Motor neuron (in vitro differentiated cells): ENCODE data around the gene AFF3. TPM values are rescaled to one million over a fixed set of nuclear protein-coding genes. Genes with fewer than 3 reads are reported as not detected.

Experiments used
- ATAC-seq, 8 experiments: fragments of 200-7000 bp; cut with Tn5 transposase; replicated peaks in 6 of 8; 2 replicates each; pipeline ENCODE4 v1.8.0; 2021; ENCODE audit warnings: mild to moderate bottlenecking in 8 of 8, moderate library complexity in 8 of 8
- H3K27ac ChIP-seq, 2 donors: fragments of 250-450 bp; sonication (Bioruptor Pico); 2 replicates each; pipeline ENCODE4 v1.9.0; 2021; ENCODE audit warnings: antibody characterized with exemption in 2 of 2, mild to moderate bottlenecking in 2 of 2, moderate library complexity in 1 of 2
- H3K4me1 ChIP-seq, 2 donors: fragments of 250-450 bp; sonication (Bioruptor Pico); replicated peaks in 1 of 2; 2 replicates each; pipeline ENCODE4 v1.6.1; 2021; ENCODE audit warnings: antibody characterized with exemption in 2 of 2, mild to moderate bottlenecking in 2 of 2, moderate library complexity in 1 of 2
- H3K4me3 ChIP-seq, 5 donors: fragments of 250-450 bp; sonication (Bioruptor Pico); 2 replicates each; pipeline ENCODE4 v1.9.0; 2021; ENCODE audit warnings: antibody characterized with exemption in 5 of 5, mild to moderate bottlenecking in 5 of 5, moderate library complexity in 4 of 5
- WGBS, 10 experiments: fragments of 450-650 bp; shearing (Covaris generic); methylation state at CpG; one replicate each; pipeline ENCODE4 v1.0.0; 2022; 5-methylcytosine and 5-hydroxymethylcytosine counted together
- in situ Hi-C, 9 experiments: fragments of 400-800 bp; cut with MboI; loops; one replicate each; pipeline ENCODE4 v1.15.0; 2021; ENCODE audit warnings: low sequenced_read_pairs in 9 of 9, low pct_unique_long_range_greater_than_20kb in 2 of 9; ENCODE audit not compliant: unreplicated experiment in 9 of 9
- total RNA-seq, 8 experiments: library from RNA; unstranded; fragments of 300-600 nt; gene quantifications; 2 replicates each; pipeline versions ENCODE4 v1.2.3 to v1.2.4, GENCODE V29; 2022

The AFF3 gene
- total RNA-seq, 8 experiments from 2014 or later: 0.99 to 33.6 (median 16.7) TPM

DNA sequence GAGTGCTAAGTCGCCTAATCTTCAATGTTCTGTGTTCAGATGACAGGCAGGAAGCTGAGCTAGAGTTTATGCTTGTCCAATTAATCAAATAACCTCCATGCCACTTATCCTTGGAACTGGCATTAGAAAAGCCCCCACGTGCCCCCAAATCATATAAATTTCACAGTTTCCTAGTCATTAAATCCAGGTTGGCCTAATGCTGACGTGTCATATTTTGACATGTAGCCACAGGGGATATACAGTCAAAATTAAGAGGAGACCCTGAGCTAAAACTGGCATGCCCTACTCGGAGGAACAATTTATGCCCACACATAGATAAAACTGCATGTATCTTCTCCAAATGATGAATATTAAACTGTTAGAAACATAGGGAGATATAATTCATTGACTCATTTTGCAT lies 101.0 kb downstream of the AFF3 start:
- WGBS, 10 experiments: 19 to 80% (median 63%) methylated on average over 2 to 4 of the region's 4 CpGs; no CpG with 5 or more reads in 1 of the 10 experiments
- no peak for ATAC-seq
- peaks cover 60 to 61% of the 10 kb centered on the region in 2 donors for H3K4me1 ChIP-seq

GRCh38 chr2:100040906-100041305 lies 101.5 kb downstream of the AFF3 start:
- Histone ChIP-seq H3K4me3 (no peak overlapping the region), H3K4me1 (peaks cover 60 to 61% of the 10 kb centered on the region in 2 donors), H3K27ac (peak overlapping the region; percentile 38 to 65)
- ATAC-seq: peak in 5 of 8 experiments; percentile 69 to 91 (median 88)
- in situ Hi-C loops: no loop called here
- WGBS, 10 experiments: 20 to 100% (median 67%) methylated on average over 1 of the region's 1 CpG; no CpG with 5 or more reads in 5 of the 10 experiments

More for the DNA sequence above, 101.0 kb downstream of the AFF3 start:
- Histone ChIP-seq H3K4me3 (no peak overlapping the region), H3K27ac (peak overlapping the region; percentile 57 to 65)
- in situ Hi-C loops: no loop called here

GRCh38 chr2:100039291-100039980 lies 103.0 kb downstream of the AFF3 start:
- Histone ChIP-seq H3K4me1 (peaks cover 54% of the 10 kb centered on the region in 2 donors), H3K4me3 (no peak overlapping the region), H3K27ac (peak overlapping the region in 1 of 2 donors; percentile 38)
- ATAC-seq: no peak
- in situ Hi-C loops: no loop called here
- 30 to 100% (median 98%) methylated on average over 1 to 6 of the region's 7 CpGs; no CpG with 5 or more reads in 2 of the 10 experiments for WGBS, 10 experiments

DNA sequence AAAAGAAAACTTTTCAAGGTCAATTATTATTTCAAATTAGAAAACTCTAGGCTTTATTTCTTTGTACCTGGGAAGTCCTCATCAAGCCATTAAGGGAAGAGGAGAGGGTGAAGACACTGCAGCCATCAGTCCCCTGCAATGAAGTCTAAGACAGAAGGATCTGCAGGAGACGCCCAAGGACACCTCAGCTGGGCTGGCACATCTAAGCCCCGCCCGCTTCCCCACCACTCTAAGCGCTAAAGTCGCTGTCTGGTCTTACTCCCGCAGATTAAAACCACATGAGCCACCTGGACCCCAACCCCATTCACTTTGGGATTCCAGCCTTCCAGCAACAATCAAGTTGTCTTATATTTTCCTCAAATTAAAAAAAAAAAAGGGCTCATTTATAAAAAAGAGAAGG lies 104.4 kb downstream of the AFF3 start:
- H3K4me3 ChIP-seq: no peak overlapping the region
- H3K27ac ChIP-seq: no peak overlapping the region
- H3K4me1 ChIP-seq: peaks cover 40 to 47% of the 10 kb centered on the region in 2 donors
- 53 to 100% (median 81%) methylated on average over 1 to 5 of the region's 6 CpGs; no CpG with 5 or more reads in 3 of the 10 experiments for WGBS, 10 experiments
- in situ Hi-C loops: no loop called here
- ATAC-seq: no peak

DNA sequence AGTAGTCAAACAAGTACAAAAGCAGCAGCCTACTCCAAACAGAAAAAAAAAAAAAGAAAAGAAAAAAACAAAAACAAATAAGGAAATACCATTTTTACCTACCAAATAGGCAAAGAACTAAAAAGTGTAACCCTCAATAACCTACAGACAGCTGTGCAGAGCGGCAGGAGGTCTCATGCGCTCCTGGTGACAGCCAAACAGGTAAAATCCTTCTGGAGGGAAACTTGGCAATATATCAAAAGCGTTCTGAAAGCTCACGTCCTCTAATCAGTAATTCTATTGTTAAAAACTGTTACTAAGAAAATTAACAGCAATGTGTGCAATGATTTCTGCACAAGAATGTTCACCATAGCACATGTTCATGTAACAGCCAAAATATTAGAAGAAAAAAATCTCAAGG lies 105.6 kb downstream of the AFF3 start:
- ATAC-seq: no peak
- 50 to 100% (median 86%) methylated on average over 1 to 4 of the region's 4 CpGs for WGBS, 10 experiments
- Histone ChIP-seq H3K4me1 (peaks cover 28 to 35% of the 10 kb centered on the region in 2 donors), H3K27ac (no peak overlapping the region), H3K4me3 (no peak overlapping the region)
- in situ Hi-C loops: no loop called here

- 56 to 100% (median 94%) methylated on average over 1 to 2 of the region's 2 CpGs; no CpG with 5 or more reads in 1 of the 10 experiments for WGBS, 10 experiments
- H3K4me1 ChIP-seq: peaks cover 21 to 28% of the 10 kb centered on the region in 2 donors
- H3K4me3 ChIP-seq: no peak overlapping the region
- in situ Hi-C loops: no loop called here
- no peak overlapping the region for H3K27ac ChIP-seq
- ATAC-seq: peak in 1 of 8 experiments; percentile 64
These were observed 106.4 kb downstream of the AFF3 start for GRCh38 chr2:100036026-100036425.

DNA sequence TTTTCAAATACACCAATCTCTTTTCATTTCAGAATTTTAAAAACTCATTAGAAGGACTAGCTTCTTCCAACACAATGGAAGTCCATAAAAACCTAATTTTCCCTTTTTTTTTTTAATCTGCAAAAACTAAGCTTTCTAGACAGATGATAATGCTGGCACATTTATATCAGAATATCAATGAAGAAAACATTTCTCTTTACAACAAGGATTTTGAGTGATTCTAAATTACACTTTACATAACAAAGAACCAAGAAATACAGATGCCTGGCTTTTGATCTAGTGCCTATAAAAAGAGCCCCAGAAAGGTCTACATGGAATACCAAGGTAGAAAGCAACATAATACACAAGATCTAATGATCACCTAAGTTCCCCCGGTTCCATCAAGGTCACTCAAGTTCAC lies 108.0 kb downstream of the AFF3 start:
- WGBS, 10 experiments: 43 to 88% (median 57%) methylated on average over 1 of the region's 1 CpG; no CpG with 5 or more reads in 5 of the 10 experiments
- in situ Hi-C loops: no loop called here
- ATAC-seq: no peak
- H3K27ac ChIP-seq: no peak overlapping the region
- peaks cover 6 to 12% of the 10 kb centered on the region in 2 donors for H3K4me1 ChIP-seq
- H3K4me3 ChIP-seq: no peak overlapping the region

DNA sequence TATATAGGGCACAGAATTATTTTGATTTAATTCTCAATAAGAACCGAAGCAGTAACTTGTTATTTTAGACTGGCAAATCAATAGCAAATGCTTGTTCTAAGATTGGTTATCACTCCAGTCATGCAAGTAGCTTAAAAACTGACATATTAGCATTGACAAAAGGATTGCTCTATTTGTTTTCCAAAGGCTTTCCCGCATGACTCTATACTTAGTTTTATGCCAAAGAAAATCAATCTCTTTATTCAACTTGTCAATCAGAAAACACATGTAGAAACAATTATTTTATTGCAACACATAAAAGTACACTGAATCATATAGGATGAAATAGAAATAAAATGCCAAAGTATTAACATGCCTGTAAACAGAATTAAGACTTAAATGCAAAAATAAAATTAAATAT lies 108.4 kb downstream of the AFF3 start:
- no peak overlapping the region for H3K27ac ChIP-seq
- WGBS, 10 experiments: 6 to 100% (median 64%) methylated on average over 1 to 2 of the region's 2 CpGs
- no peak for ATAC-seq
- H3K4me1 ChIP-seq: peaks cover 6 to 12% of the 10 kb centered on the region in 2 donors
- in situ Hi-C loops: no loop called here
- no peak overlapping the region for H3K4me3 ChIP-seq

DNA sequence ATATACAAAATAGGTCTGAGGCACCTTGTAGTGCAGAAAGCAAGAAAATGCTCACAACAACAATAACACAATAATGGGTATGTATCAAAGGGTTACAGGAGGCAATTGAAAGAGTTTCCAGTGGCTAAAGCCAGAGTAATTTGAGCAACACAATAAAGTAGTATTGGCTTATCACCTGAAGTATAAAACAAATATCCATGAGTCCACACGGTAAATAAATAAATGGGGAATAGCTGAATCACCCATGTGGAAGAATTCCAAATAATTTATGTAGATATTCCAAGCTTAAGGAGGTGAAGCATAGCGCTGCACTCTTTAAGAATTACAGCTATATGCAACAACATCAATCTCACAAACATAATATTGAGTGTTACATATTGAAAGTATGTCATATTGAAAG lies 110.8 kb downstream of the AFF3 start:
- no peak overlapping the region for H3K4me3 ChIP-seq
- H3K4me1 ChIP-seq: peaks cover 4 to 12% of the 10 kb centered on the region in 2 donors
- ATAC-seq: no peak
- H3K27ac ChIP-seq: no peak overlapping the region
- in situ Hi-C loops: no loop called here
- WGBS, 10 experiments: 40 to 94% (median 85%) methylated on average over 1 to 2 of the region's 2 CpGs

DNA sequence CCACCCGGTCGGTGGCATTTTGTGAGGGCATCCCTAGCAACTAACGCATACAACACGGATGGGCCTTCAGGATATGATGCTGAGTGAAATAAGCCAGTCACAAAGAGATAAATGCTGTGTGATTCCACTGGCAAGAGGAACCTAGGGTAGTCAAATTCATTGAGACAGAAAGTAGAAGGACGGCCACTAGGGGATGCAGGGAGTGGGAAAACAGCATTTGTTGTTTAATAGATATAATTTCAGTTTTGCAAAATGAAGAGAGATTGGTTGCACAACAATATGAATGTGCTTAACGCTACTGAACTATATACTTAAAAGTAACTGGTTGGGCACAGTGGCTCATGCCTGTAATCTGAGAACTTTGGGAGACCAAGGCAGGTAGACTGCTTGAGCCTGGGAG lies 112.9 kb downstream of the AFF3 start:
- WGBS, 10 experiments: 72 to 100% (median 89%) methylated on average over 1 to 6 of the region's 6 CpGs; no CpG with 5 or more reads in 2 of the 10 experiments
- Histone ChIP-seq H3K4me1 (peaks cover 1 to 8% of the 10 kb centered on the region in 2 donors), H3K27ac (no peak overlapping the region), H3K4me3 (no peak overlapping the region)
- in situ Hi-C loops: no loop called here
- ATAC-seq: no peak

GRCh38 chr2:100021791-100022340 lies 120.5 kb downstream of the AFF3 start:
- in situ Hi-C loops: no loop called here
- 57 to 100% (median 90%) methylated on average over 1 to 3 of the region's 3 CpGs for WGBS, 10 experiments
- H3K27ac ChIP-seq: no peak overlapping the region
- no peak for ATAC-seq
- no peak overlapping the region for H3K4me3 ChIP-seq
- peaks cover 19 to 24% of the 10 kb centered on the region in 2 donors for H3K4me1 ChIP-seq

DNA sequence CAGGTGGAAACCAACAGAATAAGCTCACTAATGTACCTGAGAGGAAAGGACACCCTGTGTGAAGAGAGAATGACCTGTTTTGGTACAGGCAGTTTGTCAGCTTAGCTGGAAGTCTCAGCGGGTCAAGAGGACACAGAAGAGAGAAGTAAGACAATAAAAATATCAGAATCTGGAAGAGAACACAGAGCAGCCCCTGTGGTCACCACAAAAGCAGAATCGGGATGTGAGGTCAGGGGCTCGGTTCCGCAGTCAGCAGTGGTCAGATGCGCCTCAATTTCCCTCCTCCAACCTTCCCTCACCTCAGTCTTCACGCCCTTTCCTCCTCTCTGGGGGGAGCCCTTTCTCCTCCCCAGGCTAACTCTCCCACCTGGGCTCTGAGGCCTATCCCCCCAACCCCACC lies 122.9 kb downstream of the AFF3 start:
- H3K4me3 ChIP-seq: no peak overlapping the region
- in situ Hi-C loops: no loop called here
- peaks cover 20 to 27% of the 10 kb centered on the region in 2 donors for H3K4me1 ChIP-seq
- H3K27ac ChIP-seq: no peak overlapping the region
- no peak for ATAC-seq
- WGBS, 10 experiments: 98 to 100% (median 100%) methylated on average over 1 to 6 of the region's 6 CpGs; no CpG with 5 or more reads in 5 of the 10 experiments

DNA sequence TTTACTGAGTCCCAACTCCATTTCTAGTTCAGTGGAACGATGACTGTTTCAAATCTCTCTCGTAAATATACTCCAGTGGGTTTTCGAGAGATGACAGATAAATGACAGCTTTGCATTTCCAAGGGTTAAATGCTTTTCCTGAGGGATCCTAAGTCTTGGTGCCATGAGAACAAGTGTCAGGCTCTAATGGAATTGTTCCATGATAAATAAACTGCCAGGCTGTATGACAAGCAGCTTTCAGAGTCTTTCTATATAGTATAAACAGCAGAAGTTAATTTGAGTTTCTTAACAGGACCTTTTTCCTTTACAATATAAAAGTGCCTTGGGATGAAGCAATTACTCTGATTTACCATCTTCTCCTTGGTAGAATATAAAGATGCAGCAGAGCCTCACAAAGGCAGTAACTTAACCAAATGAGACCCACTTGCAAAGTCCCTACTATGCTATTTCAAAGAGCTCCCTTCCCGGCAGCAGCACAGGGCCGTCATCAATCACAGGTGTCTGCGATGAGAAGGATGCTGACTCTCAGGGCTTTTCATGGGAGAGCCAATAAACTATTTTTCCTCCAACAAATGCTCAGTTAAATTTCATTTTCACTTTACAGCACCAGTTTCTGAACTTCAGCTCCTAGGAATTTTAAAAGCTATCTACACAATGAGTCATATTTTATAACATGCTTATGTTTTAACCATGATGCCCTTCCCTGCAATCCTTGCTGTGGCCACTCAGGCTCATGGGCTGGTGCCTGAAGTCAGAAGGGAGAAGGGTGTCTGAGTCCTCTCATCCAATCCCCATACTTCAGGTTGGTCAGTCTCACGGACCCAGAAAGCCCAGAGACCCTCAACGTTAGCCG lies 123.8 kb downstream of the AFF3 start:
- in situ Hi-C loops: no loop called here
- Histone ChIP-seq H3K27ac (peak overlapping the region in 1 of 2 donors; percentile 21), H3K4me3 (no peak overlapping the region), H3K4me1 (peaks cover 28 to 37% of the 10 kb centered on the region in 2 donors)
- 56 to 100% (median 74%) methylated on average over 2 to 9 of the region's 9 CpGs; no CpG with 5 or more reads in 1 of the 10 experiments for WGBS, 10 experiments
- ATAC-seq: peak in 7 of 8 experiments; percentile 7 to 52 (median 30)
